Activated CD8-positive, alpha-beta memory T cell treated with anti-CD3 and anti-CD28 coated beads, Interleukin-2, amount 50 U/mL, for 24 hours (primary cell): ENCODE data around the gene CCDC107.

Source experiments
- DNase-seq: peaks from one replicate; pipeline ENCODE4 v3.0.0-alpha.2; 2020; ENCODE audit errors: extremely low read depth

Gene CCDC107

DNA sequence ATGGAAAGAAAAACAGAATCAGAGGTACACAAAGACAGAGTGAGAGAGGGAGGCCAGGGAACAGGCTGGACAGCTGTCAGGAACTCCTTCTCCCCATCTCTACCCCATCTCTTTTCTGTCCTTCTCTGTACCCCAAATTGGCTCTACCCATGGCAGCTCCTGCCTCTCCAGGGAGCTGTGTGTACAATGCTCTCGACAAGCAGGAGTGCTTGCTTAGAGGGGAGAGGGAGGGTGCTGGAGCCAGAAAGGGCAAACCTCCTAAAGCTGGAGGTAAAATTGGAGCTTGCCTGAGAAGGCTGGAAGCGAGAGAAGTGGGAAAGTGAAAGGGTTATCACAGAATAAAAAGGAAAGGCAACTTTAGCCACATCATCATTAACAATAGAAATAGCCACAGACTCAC, 25.2 kb downstream of the CCDC107 start:
- no peak for DNase-seq

DNA sequence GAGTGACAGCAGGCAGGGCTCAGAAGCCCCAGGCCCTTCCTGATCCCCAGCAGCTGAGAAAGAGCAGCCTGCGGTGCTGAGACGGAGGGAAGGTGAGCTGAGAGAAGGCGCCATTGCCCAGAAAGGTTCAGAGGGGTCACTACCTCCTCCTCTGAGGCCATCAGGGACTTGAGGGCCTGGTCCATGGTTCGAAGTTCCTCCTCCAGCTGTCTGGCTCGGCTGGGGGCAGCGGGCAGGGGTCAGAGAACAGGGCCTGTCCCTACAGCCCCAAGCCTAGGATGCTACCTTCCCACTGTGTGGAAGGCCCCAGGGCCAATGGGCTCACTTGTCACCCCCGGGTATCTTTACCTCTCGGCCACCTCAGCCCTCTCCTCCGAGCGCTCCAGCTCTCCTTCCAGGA, 26.8 kb downstream of the CCDC107 start:
- DNase-seq: no peak

DNA sequence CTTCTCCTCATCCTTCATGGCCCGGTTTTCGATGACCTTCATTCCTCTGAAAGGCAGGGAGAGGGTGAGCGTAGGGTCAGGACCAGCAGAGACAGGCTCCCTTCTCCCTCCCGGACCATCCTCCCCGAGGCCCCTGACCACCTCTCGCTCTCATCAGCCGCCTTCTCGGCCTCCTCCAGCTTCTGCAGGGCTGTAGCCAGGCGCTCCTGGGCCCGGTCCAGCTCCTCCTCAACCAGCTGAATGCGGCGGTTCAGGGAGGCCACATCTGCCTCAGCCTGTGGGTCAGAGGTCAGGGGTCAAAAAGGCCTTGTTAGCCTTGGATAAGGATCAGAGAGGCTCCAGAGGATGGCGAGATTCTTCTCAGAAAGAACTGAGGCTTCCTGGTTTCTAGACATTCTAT, 27.4 kb downstream of the CCDC107 start:
- no peak for DNase-seq

DNA sequence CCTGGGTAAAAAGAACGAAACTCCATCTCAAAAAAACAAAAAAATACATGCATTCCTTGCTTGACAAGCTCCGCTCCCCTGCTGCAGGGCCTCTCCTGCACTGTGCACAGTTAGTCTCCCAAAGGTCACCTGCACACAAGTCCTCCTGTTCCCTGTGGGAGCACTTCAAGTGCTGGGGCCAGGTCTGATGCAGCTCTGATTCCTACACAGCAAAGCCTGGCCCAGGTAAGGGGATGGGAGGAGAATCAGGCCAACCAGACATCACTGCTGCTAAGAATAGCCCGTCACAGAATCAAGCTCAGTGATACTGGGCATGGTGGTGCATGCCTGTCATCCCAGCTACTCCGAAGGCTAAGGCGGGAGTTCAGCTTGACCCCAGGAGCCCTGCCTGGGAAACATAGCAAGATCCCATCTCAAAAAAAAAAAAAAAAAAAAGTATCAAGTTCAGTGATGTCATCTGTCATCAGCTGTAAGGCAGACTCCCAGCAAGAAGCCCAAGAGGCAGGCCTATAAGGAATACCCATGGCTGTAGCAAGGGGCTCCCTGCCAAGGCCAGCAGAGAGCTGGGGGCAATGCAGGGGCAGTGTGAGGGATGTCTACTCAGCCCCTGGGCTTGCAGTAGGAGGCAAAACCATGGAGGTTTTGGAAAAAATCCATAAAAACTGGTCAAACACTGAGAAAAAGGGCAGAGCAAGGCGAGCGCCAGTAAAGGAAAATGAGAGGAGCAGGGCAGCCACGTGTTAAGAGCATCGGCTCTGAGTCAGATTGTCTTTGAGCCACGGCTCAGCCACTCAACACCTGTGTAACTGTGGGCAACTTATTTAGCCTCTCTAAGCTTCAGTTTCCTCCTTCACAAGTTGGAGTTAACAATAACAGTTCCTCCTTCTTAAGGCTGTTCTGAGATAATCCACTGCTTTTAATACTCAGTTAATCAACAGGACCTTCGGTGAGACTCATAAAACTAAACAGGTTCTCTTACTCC, 28.4 kb downstream of the CCDC107 start:
- DNase-seq: no peak

DNA sequence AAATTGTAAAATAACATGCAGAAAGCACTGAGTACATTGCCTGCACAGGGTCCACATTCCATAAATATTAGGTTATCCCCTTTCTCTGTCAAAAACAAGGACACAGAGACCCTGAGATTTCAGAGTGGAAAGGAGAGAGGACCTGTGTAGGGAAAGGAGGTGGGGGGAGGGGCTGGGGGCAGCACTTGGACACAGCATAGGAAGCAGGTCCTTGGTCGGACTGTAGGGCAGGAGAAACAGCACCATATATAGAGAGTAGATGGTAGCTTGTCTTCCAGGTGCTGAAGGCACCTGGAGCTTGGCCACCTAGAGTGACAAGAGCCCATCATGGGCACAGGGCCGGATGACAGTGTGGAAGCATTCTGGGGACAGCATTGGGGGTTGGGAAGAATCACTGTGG, 29.2 kb downstream of the CCDC107 start:
- DNase-seq: no peak

DNA sequence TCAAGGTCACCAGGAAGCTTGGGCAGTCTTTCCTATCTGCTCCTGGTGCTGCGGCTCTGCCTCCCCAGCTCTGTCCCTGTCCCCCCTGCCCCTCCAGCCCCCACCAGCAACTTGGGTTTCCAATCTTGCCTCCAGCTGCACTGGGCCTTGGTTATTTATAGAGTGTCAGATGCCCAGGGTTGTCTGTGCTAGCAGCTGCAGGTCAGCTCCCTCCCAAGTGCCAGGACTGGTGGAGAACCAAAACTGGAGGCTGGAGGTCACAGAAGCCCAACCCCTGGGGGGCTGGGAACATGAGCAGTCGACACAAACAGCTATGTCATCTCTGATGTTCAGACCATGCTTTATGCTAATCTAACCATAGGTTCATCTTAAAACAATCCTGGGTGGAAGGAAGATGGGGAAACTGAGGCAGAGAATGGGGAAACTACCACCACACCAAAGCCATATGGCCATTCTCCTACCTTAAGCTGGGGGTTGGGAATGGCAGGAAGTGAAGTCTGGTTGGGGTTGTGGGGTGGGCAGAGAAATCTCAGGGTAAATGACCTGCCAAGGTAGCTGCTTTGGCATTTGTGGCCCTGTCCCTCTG, 30.0 kb downstream of the CCDC107 start:
- DNase-seq: no peak

DNA sequence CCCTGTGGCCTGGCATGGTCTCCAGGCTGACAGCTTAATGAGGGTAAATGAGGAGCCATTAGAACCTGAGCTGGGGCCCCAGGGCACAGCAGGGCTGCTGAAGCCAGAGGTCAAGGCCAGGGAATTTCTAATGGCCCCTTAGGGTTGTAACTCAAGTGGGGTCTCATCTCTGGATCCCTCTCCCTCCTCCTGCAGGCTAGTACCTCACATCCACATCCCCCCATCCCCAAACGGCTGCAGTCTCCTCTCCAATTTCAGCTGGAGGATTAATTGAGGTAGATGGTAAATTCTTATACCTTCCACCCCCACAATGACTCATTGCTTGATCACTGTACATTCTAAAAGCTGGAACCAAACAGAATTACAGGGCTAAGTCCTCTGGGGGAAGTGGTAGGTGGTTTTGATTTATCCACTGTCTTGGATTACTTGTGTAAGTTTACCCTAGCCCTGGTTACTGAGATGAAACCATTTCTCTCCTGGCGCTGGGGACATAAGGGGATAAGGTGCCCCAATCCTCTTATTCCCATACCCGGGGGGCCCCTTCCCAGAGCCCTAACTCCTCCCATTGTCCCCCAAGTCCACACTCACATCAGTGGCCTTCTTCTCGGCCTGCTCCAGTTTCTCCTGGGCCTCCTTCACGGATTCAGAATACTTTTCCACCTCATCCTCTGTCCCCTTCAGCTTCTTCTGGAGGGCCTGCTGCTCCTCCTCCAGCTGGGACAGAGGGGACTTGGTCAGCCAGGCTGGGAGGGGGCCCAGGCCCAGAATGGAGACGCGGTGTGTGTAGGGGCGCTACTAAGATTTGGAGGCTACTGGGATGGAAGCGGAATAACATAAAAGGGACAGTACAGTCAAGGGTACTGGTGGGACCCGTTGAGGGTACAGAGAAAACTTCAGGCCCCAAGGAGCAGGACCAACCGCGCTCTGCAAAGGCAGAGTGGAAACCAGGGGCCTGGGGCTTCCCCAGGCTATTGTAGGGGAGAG, 30.8 kb downstream of the CCDC107 start:
- no peak for DNase-seq

DNA sequence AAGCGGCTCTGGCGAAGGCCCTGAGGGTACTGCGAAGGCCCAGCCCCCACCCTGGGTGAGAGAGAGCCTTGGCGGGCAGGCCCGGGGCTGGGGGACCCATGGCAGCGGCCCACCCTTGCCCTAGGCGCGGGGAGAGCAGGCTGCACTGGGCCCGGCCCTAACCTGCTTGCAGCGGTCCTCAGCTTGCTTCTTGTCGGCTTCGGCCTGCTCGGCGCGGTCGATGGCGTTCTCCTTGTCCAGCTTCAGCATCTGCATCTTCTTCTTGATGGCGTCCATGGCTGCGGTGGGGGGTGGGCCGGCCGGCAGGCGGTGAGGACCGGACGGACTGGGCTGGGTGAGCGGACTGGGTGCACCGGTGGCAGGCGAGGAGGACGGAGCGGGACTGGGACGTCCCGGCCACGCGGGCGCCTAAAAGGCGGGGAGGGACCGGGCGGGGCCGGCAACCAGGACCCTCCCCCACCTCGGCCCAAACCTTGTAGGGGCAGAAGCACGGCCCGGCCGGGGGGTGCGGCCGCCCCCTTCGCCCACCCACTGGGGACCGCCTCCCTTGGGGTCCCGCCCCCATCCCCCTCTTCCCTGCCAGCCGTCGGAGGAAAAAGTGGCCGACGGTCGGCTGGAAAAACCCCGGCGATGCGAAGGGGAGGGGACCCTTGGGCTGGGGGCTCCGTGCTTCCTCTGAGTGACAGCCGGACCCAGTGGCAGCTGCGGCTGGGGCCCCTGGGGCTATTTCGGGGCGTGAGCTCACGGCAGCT, 31.6 kb downstream of the CCDC107 start, which contains the start of gene TPM2:
TPM2 (minus strand) TSS at position 384 of the 752 bp plus-strand sequence; CDS start at position 276, 108 bp downstream.
- no peak for DNase-seq

DNA sequence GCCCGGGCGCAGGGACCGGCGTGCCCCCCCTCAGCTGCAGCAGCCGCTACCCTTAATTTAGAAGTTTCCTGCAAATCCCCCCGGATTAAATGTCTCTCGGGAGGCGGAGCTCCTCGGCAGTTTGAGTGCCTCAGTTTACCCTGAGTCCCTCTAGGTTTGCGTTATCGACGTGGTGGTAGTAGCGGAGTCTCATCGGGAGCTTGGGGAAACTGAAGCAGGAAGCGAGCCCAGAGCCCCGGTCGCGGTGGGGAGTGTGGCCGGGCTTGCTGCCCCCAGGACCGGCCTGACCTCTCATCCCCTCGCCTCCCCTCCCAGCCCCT, 32.2 kb downstream of the CCDC107 start:
- no peak for DNase-seq

DNA sequence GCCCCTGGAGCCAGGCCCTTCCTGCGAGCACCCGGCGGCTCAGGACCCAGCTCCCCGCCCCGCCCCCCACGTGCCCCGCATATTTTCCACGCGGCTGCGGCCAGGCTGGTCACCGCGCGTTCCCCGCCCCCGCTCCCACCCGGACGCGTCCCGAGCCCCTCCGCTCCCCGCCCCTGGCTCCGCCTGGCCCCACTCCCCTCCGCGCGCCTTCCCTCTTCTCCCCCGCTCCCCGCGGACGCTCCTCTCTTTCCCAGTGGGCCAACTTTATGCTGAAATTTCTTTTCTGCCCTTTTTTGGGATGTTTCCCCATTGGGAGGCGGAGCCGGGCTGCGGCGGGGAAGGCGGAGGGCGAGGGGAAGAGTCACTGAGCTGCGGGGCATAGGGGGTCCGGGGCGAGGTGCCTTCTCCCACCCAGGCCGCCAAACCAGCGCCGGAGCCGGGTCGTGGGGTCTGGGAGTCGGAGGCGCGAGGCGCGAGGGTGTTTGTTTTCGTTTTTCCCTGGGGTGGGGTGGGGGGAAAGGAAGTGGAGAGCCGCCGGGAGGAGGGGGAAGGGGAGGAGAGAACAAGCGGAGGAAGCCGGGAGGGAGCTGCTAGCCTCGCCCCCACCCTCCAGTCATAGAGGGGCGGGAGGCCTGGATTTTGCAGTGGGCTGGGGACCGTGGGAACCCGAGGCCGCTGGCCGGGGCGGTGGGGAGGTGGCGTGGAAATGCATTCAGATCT, 32.7 kb downstream of the CCDC107 start:
- DNase-seq: no peak

DNA sequence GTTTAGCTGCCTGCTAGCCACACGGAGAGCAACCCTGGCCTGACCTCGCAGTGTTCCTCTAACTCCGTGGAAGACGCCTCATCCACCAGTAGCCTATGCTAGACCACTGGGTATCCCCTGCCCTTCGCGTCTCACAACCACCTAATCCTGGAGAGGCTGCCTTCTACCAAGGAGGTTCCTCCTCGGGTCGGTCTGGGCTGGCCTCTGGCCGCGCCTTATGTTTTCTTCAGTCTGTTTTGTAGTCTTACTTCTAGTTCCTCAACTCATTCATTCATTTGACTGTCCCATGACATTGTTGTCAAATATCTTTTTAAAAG, 33.2 kb downstream of the CCDC107 start:
- no peak for DNase-seq

DNA sequence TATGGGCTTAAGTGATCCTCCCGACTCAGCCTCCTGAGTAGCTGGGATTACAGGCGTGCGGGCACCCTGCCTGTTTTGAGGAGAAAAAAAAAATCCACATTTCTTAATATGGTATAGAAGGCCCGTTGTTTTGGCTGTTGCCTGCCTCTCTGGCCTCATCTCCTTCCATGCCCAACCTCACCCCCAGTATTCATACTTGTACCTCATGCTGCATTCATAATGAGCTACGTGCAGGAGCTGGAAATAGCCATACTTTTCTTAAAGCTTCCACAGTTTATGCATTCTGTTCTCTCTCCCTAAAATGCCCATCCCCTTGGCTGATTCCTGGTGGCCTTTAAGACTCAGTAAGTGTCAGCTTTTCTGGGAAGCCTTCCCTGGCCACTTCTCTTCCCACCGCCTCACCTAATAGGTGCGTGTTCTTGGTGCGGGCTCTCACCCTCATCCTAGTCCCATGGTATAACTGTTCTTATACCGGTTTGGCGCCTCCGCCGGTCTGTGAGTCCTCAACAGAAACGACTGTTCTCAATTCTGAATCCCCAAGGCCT, 33.7 kb downstream of the CCDC107 start:
- DNase-seq: no peak

DNA sequence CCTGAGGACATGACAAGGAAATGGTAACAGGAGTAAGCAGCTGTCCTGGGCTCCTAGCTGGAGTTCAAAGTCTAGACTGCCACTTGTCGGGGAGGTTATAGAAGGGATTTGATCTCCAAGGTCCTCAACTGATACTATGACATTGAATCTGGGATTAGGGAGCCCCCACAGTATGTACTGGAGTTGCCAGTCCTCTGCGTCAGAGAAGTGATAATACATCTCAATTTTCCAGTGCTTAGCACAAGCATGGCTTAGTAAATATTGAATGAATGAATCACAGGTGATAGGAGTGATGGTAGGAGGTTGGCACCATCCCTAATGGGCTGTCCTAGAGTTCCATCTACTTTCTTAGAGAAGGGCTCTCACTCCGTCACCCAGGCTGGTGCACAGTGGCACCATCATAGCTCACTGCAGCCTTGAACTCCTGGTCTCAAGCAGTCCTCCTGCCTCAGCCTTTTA, 37.9 kb downstream of the CCDC107 start:
- no peak for DNase-seq

DNA sequence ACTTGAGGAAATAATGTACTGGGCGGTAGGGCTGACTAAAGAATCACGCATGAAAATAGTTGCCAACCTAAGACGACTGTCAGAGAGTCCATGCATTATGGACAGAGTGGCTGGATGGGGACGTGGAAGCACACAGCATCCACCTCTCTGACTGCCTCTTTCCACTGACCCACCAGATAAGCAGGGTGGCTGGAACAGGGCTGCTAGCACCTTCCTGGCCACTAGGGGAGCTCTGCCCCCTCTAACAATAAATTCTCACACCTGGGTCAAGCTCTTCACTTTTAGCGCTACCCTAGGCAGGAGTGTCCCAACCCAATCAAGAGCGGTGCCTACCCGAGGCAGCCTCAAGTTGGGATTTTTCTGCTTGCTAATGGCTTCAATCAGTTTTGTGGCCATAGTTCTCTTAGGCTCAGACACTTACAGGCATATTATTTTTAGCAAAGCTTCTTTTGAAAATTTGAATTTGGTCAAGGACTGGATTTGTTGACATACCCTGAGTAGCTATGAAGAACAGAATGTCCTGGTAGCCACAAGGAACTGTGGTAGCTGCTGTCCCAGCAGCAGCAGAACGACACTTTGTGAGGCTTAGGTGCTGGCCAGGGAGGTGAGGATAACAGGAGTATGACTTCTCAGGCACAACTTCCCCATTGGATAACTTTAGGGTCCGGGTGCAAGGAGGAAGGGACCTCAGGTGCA, 38.6 kb downstream of the CCDC107 start:
- no peak for DNase-seq

DNA sequence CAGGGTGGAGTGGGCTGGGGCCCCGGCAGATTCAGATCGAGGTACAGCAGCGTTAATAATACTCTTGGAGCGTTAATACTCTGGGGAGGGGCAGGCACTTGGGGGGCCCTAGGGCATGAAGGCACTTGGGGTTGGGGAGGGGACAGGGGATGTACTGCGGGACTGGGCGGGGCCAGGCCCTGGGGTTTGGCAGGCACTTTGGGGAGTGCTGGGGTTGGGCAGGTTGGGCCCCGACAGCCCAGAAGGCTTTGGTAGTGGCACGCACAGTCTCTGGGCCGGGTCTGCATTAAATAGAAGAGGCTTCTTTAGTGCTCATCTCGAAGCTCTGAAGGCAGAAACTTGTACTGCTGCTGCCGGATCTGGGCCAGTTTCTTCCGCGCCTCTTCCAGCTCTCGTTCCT, 39.4 kb downstream of the CCDC107 start:
- DNase-seq: no peak

DNA sequence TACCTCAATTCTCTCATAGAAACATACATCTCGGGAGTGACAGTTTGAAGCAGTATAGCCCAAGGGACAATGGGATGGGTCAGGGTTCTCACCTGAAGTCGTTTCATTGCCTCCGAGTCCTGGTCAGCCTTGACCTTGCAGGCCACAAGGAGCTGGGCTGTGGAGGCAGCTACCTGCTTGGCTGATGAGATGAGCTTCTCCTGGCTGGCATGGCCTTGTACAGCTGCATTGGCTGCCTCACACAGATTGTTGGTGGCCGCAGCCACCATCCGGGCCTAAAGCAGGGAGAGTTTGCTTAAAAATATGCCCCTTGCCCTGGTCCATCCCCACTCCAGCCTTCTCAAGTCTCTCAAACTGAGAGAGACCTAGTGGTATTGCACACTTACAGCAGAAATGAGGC, 40.1 kb downstream of the CCDC107 start:
- no peak for DNase-seq

DNA sequence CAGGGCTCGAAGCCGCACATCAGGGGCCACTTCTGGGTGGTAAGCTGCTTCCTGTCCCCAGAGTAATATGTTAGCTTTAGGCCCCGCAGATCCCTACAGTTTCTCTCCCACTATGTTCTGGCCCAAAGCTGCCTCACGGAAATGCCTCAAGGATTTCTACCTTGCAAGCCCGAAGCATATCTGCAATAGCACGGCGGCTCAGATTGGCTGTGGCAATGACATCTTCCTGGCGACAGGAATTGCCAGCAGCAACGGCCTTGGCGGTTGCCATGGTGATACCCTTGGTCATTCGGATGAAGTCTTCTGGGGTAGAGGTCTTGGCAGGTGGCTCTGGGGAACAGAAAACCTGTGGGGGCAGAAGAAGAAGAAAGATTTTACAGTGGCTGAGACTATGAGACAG, 41.9 kb downstream of the CCDC107 start:
- no peak for DNase-seq

DNA sequence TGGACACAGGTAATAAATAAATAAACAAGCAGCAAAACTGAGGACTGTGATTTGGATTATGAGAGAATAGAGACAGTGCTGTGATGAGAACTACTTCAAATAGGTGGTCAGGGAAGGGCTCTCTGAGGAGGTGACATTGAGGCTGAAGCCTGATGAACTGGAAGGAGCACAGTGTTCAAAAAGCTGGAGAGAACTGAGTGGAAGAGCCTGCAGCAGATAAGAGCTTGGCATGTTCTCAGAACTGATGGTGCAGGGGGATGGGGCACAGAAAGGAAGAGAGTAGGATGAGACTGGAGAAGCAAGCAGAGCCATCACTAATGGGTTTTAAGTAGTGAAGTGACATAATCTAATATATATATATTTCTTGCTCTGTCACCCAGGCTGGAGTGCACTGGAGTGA, 42.9 kb downstream of the CCDC107 start:
- no peak for DNase-seq

DNA sequence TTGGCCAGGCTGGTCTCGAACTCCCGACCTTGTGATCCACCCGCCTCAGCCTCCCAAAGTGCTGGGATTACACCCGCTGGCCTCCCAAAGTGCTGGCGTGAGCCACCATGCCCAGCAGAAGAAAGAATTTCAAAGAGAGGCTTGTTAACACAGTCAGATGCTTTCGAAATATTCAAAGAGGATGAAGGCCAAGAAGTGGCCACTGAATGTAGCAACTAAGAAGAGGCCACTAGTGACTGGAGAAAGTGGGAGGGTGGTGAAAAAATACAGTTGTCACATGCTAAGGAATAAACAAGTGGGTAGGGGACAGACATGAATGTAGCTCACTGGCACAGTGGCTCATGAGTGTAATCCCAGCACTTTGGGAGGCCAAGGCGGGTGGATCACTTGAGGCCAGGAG, 44.6 kb downstream of the CCDC107 start:
- DNase-seq: no peak
